Lower leg skin (tissue), 3 donors: ENCODE measurements around the gene ZNF304.

Experiments
- POLR2A ChIP-seq, 2 donors: fragments of 450-650 bp; IDR thresholded peaks; one replicate each; pipeline ENCODE4 v1.6.1; 2016 to 2017; ENCODE audit warnings: antibody characterized with exemption in 2 of 2, mild to moderate bottlenecking in 1 of 2, moderate library complexity in 1 of 2
- TF ChIP-seq, protein P1 (sequence below), 3 donors: fragments of 450-650 bp; IDR thresholded peaks; one replicate each; pipeline ENCODE4 v1.5.1; 2016; ENCODE audit warnings: antibody characterized with exemption in 3 of 3, mild to moderate bottlenecking in 3 of 3, moderate library complexity in 2 of 3

DNA sequence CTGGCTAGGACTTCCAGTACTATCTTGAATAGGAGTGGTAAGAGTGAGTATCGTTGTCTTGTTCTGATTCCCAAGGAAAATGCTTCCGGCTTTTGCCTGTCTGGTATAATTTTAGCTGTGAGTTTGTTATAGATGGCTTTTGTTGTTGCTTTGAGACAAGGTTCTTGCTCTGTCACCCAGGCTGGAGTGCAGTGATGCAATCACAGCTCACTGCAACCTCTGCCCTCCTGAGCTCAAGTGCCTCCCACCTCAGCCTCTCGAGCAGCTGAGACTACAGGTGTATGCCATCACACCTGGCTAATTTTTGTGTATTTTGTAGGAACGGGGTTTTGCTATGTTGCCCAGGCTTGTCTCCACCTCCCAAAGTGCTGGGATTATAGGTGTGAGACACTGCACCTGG lies 36.9 kb upstream of the ZNF304 start:
- TF ChIP-seq POLR2A (IDR thresholded peaks at IDR 0.05), result no peak
- TF ChIP-seq, protein P1, sequence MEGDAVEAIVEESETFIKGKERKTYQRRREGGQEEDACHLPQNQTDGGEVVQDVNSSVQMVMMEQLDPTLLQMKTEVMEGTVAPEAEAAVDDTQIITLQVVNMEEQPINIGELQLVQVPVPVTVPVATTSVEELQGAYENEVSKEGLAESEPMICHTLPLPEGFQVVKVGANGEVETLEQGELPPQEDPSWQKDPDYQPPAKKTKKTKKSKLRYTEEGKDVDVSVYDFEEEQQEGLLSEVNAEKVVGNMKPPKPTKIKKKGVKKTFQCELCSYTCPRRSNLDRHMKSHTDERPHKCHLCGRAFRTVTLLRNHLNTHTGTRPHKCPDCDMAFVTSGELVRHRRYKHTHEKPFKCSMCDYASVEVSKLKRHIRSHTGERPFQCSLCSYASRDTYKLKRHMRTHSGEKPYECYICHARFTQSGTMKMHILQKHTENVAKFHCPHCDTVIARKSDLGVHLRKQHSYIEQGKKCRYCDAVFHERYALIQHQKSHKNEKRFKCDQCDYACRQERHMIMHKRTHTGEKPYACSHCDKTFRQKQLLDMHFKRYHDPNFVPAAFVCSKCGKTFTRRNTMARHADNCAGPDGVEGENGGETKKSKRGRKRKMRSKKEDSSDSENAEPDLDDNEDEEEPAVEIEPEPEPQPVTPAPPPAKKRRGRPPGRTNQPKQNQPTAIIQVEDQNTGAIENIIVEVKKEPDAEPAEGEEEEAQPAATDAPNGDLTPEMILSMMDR (IDR thresholded peaks at IDR 0.05), result no peak
